Measurements from ENCODE around the gene MYB. TPM values are rescaled to one million over a fixed set of nuclear protein-coding genes. Genes with fewer than 3 reads are reported as not detected.

MYB gene
- total and polyA plus RNA-seq, 2 of the 8 experiments (the other 6 are each of a cell fraction or from before 2014, with no cell fraction given) = 4.0 to 7.6 TPM

- TF ChIP-seq CTBP2 (IDR thresholded peaks at IDR 0.05; ENCODE audit: borderline replicate concordance, insufficient read depth, insufficient read length, low read length) = no peak
- no peak for TF ChIP-seq MAFK (IDR thresholded peaks at IDR 0.05; ENCODE audit: low read depth, low read length)
- TF ChIP-seq KDM4A (IDR thresholded peaks at IDR 0.05; ENCODE audit: low read depth, low read length, severe bottlenecking) = no peak
- no peak for TF ChIP-seq EZH2 (IDR thresholded peaks at IDR 0.05; ENCODE audit: low read depth, low read length, severe bottlenecking)
Observed at GRCh38 chr6:135221505-135221904, 40.4 kb downstream of the MYB start (continued).

Measured in H1 (cell line).